ENCODE data around the gene GLYAT. TPM values are rescaled to one million over a fixed set of nuclear protein-coding genes. Genes with fewer than 3 reads are reported as not detected.
A peak's percentile ranks its signal among the peaks of the same experiment; 100 is the strongest.

GLYAT gene
- total RNA-seq, 1 experiment from 2014 or later, result not detected

GRCh38 chr11:58675334-58676155 lies 56.2 kb downstream of the GLYAT start:
- Histone ChIP-seq H3K36me3 (ENCODE audit: control insufficient read depth in 1 of 2, insufficient read depth in 2 of 2, low read length in 2 of 2) (no peaks in the 10 kb centered on the region), H3K79me2 (ENCODE audit: insufficient read depth, low read length) (no peaks in the 10 kb centered on the region), H3K27ac (ENCODE audit: low read depth, low read length) (no peak overlapping the region), H3K9me2 (ENCODE audit: insufficient read depth) (no peaks in the 10 kb centered on the region), H2AFZ (ENCODE audit: low read depth, low read length, poor library complexity, severe bottlenecking) (peak overlapping the region; percentile 63), H3K9me3 (ENCODE audit: control insufficient read depth in 1 of 2, insufficient read depth in 1 of 2, low read depth in 1 of 2, low read length in 2 of 2) (no peaks in the 10 kb centered on the region), H3K4me3 (replicated peaks in 1 of 2; ENCODE audit: low read depth in 1 of 2, low read length in 2 of 2) (no peak overlapping the region), H3K4me2 (ENCODE audit: low read length) (no peak overlapping the region), H3K27me3 (ENCODE audit: insufficient read depth, low read length) (no peaks in the 10 kb centered on the region), H3K9ac (ENCODE audit: low read length) (no peak overlapping the region), H4K20me1 (ENCODE audit: insufficient read depth) (no peaks in the 10 kb centered on the region), H3K4me1 (ENCODE audit: control insufficient read depth in 1 of 2, insufficient read depth in 2 of 2, low read length in 2 of 2) (no peaks in the 10 kb centered on the region; a peak in 1 of 4 replicates)
- no TSS peak for BruUV-seq (replicated peaks)
- intact Hi-C loops (cut with micrococcal nuclease), result loop anchor here (1.0 to 2.0 kb wide), 3 partner anchors 21 to 113 kb away; no protein-coding TSS in a partner anchor
- ChIA-PET POLR2A (no interaction called here), CTCF (interaction anchor here (0.7 kb wide), 1 partner anchor 16 kb away, joined by 3 read pairs; no protein-coding TSS in a partner anchor), RAD21 (ENCODE audit: low non-redundant PET in 1 of 2, low total read pairs in 2 of 2, uncharacterized antibody in 2 of 2, unreplicated experiment in 2 of 2) (no interaction called here)
- DNase-seq (ENCODE audit: low read depth, low spot score), result peak; percentile 51
- peak; percentile 99 for ATAC-seq
- TF ChIP-seq RAD21 (IDR thresholded peaks at IDR 0.05; ENCODE audit: low read depth) (peak; percentile 76), ZNF274 (IDR thresholded peaks at IDR 0.05; ENCODE audit: low read depth, low read length) (no peak), POLR2AphosphoS5 (IDR thresholded peaks at IDR 0.05; ENCODE audit: low read depth, low read length) (no peak), EGR1 (IDR thresholded peaks at IDR 0.05; ENCODE audit: low read depth) (no peak), JUND (IDR thresholded peaks at IDR 0.05) (no peak), FOSL1 (IDR thresholded peaks at IDR 0.05; ENCODE audit: low read depth) (no peak), YY1 (IDR thresholded peaks at IDR 0.05; ENCODE audit: extremely low read depth, insufficient replicate concordance, low read depth, low read length) (no peak), CTCF (IDR thresholded peaks at IDR 0.05 in 2 of 3, conservative IDR thresholded peaks at IDR 0.05 in 1 of 3; ENCODE audit: borderline replicate concordance in 1 of 3, insufficient read depth in 1 of 3, low read depth in 2 of 3, low read length in 2 of 3) (peak; percentile 84 to 98 (median 97)), CBX3 (IDR thresholded peaks at IDR 0.05; ENCODE audit: low read depth) (0 out of 2 replicates have a peak, but pooled peaks have one; percentile 3)
- TF ChIP-seq, protein P1, sequence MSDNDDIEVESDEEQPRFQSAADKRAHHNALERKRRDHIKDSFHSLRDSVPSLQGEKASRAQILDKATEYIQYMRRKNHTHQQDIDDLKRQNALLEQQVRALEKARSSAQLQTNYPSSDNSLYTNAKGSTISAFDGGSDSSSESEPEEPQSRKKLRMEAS (IDR thresholded peaks at IDR 0.05), result no peak
- TF ChIP-seq, protein P2, sequence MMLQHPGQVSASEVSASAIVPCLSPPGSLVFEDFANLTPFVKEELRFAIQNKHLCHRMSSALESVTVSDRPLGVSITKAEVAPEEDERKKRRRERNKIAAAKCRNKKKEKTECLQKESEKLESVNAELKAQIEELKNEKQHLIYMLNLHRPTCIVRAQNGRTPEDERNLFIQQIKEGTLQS (IDR thresholded peaks at IDR 0.05), result no peak

Measured in HCT116 (cell line).